Lower leg skin (tissue), 3 donors: ENCODE data around the gene KCNIP4.

Experiments used
- POLR2A ChIP-seq, 2 donors: fragments of 450-650 bp; IDR thresholded peaks; one replicate each; pipeline ENCODE4 v1.6.1; 2016 to 2017; ENCODE audit warnings: antibody characterized with exemption in 2 of 2, mild to moderate bottlenecking in 1 of 2, moderate library complexity in 1 of 2
- TF ChIP-seq, protein P1 (sequence below), 3 donors: fragments of 450-650 bp; IDR thresholded peaks; one replicate each; pipeline ENCODE4 v1.5.1; 2016; ENCODE audit warnings: antibody characterized with exemption in 3 of 3, mild to moderate bottlenecking in 3 of 3, moderate library complexity in 2 of 3

DNA sequence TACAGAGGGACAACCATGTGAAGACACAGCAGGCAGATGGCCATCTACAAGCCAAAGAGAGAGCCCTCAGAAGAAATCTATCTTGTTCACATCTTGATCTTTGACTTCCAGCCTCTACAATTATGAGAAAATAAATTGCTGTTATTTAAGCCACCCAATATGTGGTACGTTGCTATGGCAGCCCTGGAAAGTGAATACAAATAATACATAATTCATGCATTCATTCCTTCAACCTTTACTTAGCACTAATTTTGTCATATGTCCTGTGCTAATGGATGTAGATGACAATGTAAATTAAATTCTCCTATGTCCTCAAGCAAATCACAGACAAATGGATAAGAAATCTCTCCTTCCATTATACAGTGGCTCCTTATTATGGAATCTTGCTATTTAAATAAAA lies 886.7 kb downstream of the KCNIP4 start:
- TF ChIP-seq, protein P1, sequence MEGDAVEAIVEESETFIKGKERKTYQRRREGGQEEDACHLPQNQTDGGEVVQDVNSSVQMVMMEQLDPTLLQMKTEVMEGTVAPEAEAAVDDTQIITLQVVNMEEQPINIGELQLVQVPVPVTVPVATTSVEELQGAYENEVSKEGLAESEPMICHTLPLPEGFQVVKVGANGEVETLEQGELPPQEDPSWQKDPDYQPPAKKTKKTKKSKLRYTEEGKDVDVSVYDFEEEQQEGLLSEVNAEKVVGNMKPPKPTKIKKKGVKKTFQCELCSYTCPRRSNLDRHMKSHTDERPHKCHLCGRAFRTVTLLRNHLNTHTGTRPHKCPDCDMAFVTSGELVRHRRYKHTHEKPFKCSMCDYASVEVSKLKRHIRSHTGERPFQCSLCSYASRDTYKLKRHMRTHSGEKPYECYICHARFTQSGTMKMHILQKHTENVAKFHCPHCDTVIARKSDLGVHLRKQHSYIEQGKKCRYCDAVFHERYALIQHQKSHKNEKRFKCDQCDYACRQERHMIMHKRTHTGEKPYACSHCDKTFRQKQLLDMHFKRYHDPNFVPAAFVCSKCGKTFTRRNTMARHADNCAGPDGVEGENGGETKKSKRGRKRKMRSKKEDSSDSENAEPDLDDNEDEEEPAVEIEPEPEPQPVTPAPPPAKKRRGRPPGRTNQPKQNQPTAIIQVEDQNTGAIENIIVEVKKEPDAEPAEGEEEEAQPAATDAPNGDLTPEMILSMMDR (IDR thresholded peaks at IDR 0.05) = no peak
- TF ChIP-seq POLR2A (IDR thresholded peaks at IDR 0.05) = no peak
